HL-60 (cell line): Measurements from ENCODE around the gene APOM.

Experiments used
- DNase-seq, 2 experiments: peaks; one replicate each; pipeline ENCODE4 v3.0.0-alpha.2; 2010 to 2020; ENCODE audit warnings: low read depth in 1 of 2, low spot score in 1 of 2
- H3K27ac ChIP-seq: fragments of 250-450 bp; sonication (Bioruptor Pico); replicated peaks from 2 replicates; pipeline ENCODE4 v1.5.1; 2020; ENCODE audit warnings: mild to moderate bottlenecking, moderate library complexity
- H3K27me3 ChIP-seq: fragments of 250-450 bp; sonication (Bioruptor Pico); 2 replicates; pipeline ENCODE4 v1.5.1; 2021; ENCODE audit warnings: mild to moderate bottlenecking, moderate library complexity; ENCODE audit not compliant: insufficient read depth, poor library complexity, severe bottlenecking
- H3K4me3 ChIP-seq: replicated peaks from 2 replicates; pipeline ENCODE4 v1.5.1; 2011; ENCODE audit warnings: mild to moderate bottlenecking, control low read depth, low read length; ENCODE audit not compliant: insufficient read depth
- GABPA ChIP-seq: IDR thresholded peaks from 2 replicates; pipeline ENCODE4 v1.6.1; 2012; ENCODE audit warnings: low read depth
- POLR2AphosphoS5 ChIP-seq: IDR thresholded peaks from 2 replicates; pipeline ENCODE4 v1.6.1; 2012; ENCODE audit warnings: low read depth
- SPI1 ChIP-seq: IDR thresholded peaks from 2 replicates; pipeline ENCODE4 v1.6.1; 2012; ENCODE audit warnings: low read depth, mild to moderate bottlenecking, borderline replicate concordance
- TF ChIP-seq, protein P1 (sequence below): IDR thresholded peaks from 2 replicates; pipeline ENCODE4 v1.6.1; 2012; ENCODE audit warnings: low read depth; ENCODE audit not compliant: insufficient replicate concordance
- TF ChIP-seq, protein P2 (sequence below): IDR thresholded peaks from one replicate; pipeline ENCODE4 v1.5.1; 2011; ENCODE audit warnings: low read length, control low read depth, inconsistent platforms; ENCODE audit not compliant: insufficient read depth

APOM gene

DNA sequence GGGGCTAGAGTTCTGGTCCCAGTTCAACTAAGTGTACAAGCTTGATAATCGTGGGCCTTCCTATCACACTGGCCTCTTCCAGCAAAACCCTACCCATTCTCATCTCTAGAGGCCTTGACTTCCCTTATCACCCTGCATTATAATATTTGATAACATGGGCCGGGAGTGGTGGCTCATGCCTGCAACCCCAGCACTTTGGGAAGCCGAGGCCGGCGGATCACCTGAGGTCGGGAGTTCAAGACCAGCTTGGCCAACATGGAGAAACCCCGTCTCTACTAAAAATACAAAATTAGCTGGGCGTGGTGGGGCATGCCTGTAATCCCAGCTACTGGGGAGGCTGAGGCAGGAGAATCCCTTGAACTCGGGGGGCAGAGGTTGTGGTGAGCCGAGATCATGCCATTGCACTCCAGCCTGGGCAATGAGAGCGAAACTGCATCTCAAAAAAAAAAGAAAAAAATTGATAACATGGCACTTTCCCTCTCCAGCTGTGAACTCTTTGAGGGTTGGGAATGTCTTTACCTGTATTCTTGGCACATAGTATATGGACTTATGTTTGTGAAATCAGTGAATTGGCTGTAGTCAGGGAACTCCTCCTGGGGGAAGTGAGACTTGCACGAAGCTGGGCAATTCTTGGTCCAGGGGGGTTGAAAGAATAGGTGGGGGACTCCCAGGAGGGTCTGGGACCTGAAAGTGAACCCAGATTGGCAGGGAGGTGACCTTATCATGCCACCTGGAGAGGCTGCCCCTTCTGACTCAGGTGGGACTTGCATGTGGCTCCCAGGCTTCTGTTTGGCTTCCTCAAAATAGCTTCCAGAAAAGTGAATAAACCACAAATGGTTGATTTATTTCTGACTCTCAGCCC lies 5.8 kb downstream of the APOM start:
- H3K27ac ChIP-seq = peak overlapping the region; percentile 66
- H3K27me3 ChIP-seq = no peaks in the 10 kb centered on the region
- TF ChIP-seq, protein P1, sequence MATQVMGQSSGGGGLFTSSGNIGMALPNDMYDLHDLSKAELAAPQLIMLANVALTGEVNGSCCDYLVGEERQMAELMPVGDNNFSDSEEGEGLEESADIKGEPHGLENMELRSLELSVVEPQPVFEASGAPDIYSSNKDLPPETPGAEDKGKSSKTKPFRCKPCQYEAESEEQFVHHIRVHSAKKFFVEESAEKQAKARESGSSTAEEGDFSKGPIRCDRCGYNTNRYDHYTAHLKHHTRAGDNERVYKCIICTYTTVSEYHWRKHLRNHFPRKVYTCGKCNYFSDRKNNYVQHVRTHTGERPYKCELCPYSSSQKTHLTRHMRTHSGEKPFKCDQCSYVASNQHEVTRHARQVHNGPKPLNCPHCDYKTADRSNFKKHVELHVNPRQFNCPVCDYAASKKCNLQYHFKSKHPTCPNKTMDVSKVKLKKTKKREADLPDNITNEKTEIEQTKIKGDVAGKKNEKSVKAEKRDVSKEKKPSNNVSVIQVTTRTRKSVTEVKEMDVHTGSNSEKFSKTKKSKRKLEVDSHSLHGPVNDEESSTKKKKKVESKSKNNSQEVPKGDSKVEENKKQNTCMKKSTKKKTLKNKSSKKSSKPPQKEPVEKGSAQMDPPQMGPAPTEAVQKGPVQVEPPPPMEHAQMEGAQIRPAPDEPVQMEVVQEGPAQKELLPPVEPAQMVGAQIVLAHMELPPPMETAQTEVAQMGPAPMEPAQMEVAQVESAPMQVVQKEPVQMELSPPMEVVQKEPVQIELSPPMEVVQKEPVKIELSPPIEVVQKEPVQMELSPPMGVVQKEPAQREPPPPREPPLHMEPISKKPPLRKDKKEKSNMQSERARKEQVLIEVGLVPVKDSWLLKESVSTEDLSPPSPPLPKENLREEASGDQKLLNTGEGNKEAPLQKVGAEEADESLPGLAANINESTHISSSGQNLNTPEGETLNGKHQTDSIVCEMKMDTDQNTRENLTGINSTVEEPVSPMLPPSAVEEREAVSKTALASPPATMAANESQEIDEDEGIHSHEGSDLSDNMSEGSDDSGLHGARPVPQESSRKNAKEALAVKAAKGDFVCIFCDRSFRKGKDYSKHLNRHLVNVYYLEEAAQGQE = no peak
- TF ChIP-seq, protein P2, sequence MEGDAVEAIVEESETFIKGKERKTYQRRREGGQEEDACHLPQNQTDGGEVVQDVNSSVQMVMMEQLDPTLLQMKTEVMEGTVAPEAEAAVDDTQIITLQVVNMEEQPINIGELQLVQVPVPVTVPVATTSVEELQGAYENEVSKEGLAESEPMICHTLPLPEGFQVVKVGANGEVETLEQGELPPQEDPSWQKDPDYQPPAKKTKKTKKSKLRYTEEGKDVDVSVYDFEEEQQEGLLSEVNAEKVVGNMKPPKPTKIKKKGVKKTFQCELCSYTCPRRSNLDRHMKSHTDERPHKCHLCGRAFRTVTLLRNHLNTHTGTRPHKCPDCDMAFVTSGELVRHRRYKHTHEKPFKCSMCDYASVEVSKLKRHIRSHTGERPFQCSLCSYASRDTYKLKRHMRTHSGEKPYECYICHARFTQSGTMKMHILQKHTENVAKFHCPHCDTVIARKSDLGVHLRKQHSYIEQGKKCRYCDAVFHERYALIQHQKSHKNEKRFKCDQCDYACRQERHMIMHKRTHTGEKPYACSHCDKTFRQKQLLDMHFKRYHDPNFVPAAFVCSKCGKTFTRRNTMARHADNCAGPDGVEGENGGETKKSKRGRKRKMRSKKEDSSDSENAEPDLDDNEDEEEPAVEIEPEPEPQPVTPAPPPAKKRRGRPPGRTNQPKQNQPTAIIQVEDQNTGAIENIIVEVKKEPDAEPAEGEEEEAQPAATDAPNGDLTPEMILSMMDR = no peak
- no peak for TF ChIP-seq POLR2AphosphoS5
- no peak for TF ChIP-seq GABPA
- TF ChIP-seq SPI1 = no peak
- H3K4me3 ChIP-seq = no peak overlapping the region
- no peak for DNase-seq

DNA sequence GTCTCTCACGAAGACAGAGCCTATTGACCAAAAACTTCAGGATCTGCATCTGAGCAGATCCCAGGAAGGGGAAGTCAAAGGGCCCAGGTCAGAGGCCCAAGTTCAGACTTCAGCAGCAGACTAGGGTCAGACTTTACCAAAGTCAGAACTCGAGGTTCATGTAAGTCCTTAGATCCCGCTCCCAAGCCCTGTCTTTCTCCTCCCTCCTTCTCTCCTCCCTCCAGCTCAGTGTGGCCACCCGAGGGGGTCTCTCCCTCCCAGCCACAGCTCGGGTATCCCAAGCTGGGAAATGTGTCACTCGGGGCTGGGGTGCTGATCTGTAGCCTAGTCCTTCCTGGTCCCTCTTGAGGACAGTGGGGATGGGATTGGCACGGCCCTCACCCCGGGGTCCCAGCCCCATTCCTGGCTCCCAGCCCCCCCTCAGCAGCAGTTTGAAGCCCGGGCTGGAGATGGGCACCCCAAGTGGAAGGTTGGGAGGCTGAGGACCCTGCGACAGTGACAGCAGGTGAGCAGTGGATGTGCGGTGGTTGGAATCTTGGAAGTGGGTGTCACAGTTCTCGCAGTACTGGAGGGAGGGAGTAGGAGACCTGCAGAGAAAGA lies 6.5 kb downstream of the APOM start:
- Histone ChIP-seq H3K27me3 (no peaks in the 10 kb centered on the region), H3K27ac (no peak overlapping the region), H3K4me3 (no peak overlapping the region)
- TF ChIP-seq POLR2AphosphoS5 = no peak
- TF ChIP-seq, protein P2 = no peak
- TF ChIP-seq, protein P1 = no peak
- no peak for TF ChIP-seq SPI1
- no peak for TF ChIP-seq GABPA
- no peak for DNase-seq

DNA sequence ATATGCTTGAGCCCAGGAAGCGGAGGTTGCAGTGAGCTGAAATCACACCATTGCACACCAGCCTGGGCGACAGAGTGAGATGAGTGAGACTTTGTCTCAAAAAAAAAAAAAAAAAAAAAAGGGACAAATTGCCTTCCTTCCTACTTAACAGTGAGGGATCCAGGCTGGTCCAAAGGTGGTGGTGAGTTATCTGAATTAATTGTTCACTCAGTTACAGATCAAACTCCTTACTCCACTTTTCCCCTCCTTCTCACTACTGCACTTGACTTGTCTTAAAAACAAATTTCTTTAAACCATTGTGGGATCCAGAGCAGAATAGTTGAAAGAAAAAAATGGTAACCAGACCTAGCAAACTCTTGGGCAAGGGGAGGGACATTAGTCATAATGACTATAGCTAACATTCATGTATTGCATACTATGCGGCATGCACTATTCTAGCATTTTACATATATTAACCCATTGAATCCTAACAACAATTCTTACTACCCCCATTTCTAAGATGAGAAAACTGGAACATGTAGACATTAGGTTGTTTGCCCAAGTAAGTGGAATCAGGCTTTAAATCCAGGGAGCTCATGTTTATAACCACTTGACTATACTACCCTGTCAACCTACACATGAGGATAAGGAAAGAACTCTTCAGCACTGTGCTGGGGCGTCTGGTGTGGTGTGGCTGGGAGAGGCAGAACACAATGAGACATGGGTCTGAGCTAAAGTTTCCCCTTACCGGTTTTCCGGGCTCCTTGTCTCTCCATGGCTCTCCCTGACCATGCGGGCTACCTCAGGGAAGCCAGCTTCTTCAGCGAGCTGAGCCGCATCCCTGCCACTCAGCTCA lies 7.6 kb downstream of the APOM start:
- Histone ChIP-seq H3K27me3 (no peaks in the 10 kb centered on the region), H3K4me3 (peak overlapping the region; percentile 85), H3K27ac (no peak overlapping the region; the same call in 1 of the 2 replicates)
- TF ChIP-seq GABPA (no peak), SPI1 (no peak)
- TF ChIP-seq, protein P2 = no peak
- no peak for DNase-seq
